Frontal cortex (tissue), 4 donors: ENCODE data around the gene SERTM1. TPM values are rescaled to one million over a fixed set of nuclear protein-coding genes. Genes with fewer than 3 reads are reported as not detected.
A peak's percentile ranks its signal among the peaks of the same experiment; 100 is the strongest.

ENCODE experiments used
- DNase-seq, 2 donors: peaks; one replicate each; pipeline ENCODE4 v3.0.0; 2012; ENCODE audit warnings: low spot score in 2 of 2
- FAIRE-seq: peaks from 2 replicates; lab custom pipeline; 2012; peaks lifted over from hg19 to GRCh38; lab: Jason Lieb, UNC
- total RNA-seq: library from RNA; depleted of rRNA; stranded (reverse); fragments of >200 nt; gene quantifications from one replicate; pipeline ENCODE4 v1.2.3, GENCODE V29; 2014
- donor health status: control.
- donor health status: control.
- donor health status: control.

SERTM1 gene
- 8.6 TPM for total RNA-seq

DNA sequence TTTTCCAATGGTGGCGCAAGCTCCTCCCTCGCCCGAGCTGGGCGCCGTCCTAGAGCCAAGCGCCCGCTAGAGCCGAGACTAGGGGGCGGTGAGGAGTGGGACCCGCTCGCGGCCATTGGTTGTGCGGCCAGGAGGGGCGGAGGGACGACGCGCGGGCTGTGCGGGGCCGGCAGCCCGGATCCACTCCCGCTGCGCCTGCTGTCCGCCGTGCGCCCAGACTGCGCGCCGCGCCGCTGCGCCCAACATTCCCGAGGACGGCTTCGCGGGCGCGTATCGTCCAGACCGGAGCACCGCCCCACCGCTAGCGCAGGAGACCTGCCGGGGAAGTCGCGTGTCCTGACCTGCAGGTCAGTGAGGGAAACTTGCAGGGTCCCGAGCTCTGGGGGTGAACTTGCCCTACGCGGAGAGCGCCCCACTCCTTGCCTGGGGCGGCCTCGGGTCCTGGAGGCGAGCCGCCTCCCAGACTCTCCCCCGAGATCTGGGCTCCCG is at the start of gene SERTM1:
Gene SERTM1 (plus strand): TSS at position 183 of the 489 bp plus-strand sequence. CDS start 21,059 bp downstream, outside the sequence.
- FAIRE-seq (no peak), DNase-seq (peak in 1 of 2 donors; percentile 29)

DNA sequence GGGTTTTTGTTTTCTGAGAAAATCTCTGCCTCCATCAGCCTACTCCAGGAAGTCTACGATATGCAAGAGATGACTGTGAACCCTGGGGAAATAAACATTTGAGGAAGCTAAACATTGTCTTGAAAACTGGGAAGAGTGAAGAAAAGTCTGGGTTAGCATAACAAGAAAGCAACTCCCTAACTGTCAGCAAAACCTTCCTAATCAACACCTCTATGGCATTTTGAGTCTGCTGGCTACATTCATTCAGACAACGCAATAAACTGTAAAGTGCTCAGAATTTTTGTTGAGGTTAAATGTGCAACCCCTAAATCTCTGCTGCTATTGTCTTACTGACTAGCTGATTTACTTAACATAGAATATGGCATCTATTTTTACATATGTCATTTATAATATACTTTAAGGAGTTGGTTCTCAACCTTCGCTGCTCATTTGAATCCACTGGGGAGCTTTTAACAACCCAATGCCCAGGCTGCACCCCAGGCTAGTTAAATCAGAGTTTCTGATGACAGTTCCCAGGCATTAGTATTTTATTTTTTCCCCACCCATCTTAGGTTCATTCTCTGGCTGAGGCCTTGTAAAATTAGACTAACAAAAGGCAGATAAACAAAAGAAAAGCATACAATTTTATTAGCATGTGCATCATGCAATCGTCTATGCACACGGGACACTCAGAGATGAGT is 45.3 kb upstream of the SERTM1 start:
- no peak for DNase-seq
- no peak for FAIRE-seq

DNA sequence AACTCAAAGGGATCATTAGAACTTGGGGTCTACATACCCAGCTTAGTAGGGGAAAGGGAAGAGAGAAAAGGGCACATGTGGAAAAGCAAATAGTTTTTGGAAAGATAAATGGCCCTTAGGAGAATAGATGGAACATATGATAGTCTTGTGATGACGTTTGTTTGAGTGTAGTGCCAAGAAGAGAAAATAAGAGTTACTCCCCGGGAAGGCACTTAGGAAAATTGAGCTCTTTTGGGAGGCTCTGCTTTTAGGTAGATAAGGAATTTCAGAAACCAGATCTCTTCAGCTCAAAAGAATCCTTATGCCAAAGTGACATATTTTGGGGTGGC is 44.8 kb upstream of the SERTM1 start:
- FAIRE-seq = no peak
- DNase-seq = no peak

DNA sequence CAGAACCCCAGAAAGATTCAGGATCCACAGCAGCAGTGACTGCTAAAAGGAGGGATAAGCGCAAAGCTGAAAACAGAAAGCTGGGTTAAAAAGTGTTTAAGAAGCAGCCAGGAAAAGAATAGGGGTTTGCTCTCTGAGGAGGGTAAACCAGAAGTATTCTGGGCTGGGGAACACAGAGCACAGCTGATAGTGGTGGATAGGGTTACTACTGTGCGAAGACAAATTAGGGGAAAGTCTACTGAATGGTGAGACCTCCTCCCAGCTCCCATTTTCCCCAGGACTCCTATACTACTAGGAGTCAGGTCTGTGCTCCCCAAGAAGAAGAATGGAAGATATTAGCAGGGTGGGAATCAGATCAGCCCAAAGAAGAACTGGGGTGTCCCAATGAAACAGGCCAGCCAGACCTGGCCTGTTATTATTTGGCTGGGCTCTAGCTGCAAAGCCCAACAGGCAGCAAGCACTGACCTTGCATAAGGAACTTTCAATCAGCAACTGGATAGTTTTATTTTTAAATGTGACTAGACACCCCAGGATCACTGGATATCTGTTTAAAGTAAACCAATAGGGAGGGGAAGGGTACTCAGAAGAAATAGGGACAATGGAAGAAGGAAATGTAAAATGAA is 43.5 kb upstream of the SERTM1 start:
- FAIRE-seq = no peak

DNA sequence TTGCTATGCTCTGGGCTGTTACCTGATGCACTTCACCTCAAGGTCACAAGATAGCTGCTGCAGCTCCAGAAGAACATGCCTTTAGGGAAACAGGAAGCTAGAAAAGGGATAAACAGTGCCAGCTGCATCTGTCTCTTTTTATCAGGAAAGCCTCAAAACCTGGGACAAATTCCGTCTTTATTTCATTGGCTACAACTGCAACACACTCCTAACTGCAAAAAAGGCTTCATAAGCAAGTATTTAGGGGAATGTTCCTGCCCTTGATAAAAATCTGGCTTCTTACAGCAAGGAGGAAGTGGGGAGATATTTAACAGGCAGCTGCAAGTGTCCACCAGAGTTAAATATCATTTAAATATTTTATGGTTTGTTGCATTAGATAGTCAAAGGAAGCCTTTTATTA is 34.2 kb upstream of the SERTM1 start:
- FAIRE-seq = no peak
- no peak for DNase-seq

More for the DNA sequence above, 43.5 kb upstream of the SERTM1 start:
- DNase-seq = no peak

DNA sequence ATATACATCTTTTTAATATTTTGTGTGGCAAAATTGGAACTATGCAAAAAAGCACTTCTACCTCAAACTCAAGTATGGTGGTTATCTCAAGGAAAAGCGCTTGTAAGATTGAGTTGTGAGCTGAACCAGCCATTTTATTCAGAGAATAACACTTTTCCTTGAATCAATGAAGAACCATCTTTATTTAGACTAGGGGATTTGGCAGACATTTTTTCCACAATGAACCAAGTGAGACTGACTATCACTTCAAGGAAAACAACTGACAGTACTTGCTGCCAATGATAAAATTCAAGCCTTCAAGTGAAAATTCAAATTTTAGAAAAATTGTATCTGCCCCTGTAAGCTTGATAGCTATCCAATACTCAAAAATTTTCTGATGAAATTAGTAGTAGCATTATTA is 23.2 kb upstream of the SERTM1 start:
- no peak for DNase-seq
- no peak for FAIRE-seq

DNA sequence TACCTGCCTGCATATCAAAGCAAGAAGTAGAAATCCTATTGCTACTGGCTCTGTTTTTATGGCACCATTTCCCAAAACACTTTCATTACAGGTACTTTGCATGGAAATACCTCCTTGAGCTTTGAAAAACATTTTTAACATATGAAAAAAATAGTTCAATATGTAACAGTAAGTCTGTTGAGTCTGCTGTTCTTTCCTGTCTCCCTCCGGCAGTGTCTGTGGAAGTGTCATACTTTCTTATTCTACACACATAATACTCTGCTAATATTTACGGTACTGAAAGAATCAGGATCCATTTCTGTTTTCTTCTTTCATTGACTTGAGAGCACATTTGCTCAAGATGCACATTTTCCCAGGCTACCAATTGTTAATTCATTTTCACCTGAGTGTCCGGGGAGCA is 8.2 kb upstream of the SERTM1 start:
- DNase-seq = no peak
- no peak for FAIRE-seq

DNA sequence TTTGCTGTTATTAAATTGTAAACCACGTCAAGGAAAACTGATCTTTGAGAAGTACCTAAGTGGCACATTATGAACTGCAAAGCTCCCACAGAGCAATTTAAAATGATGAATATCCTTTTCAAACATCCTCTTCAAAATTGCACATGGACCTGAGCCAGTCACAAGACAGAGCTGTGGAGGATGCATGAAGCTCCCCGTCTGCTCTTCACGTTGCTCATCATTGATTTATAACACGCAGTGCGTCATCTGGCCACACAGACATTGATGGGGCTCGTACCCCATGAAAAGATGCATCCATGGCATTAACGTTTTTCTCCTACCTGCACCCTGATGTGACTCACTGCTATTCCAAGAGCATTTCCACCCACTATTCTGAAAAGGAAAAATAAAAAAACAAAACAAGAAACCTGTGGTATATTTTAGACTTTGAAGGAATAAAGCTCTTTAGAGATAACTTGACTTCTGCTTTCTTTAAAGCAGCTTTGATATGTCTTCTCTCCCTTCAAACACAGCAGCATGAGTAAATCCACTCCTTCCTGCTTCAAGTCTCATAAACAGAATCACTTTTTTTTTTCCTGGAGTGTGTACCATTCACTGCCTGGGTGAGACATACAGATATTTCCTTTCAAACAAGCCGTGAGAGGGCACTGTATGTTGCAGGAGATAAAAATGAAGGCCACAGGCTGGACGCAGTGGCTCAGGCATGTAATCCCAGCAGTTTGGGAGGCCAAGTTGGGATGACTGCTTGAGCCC is 7.2 kb upstream of the SERTM1 start:
- DNase-seq (no peak), FAIRE-seq (no peak)

DNA sequence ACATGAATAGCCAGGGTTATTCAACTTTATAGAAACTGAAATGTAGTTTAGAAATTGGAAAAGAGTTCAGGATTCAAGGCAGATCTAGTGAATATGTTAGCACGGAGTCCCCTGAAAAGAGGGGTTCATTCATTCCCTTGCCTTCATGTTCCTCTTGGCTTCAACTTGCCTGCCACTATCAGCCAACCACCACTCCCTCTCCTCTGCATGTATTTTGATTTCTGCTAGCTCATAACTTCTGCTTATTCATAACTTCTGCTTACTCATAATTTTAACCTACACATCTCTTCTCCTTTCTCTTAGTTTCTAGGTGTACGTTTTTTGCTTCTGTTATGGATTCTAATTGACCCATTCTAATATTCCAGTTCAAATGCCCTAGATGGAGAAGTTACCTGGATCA is 5.5 kb upstream of the SERTM1 start:
- FAIRE-seq (no peak), DNase-seq (no peak)

DNA sequence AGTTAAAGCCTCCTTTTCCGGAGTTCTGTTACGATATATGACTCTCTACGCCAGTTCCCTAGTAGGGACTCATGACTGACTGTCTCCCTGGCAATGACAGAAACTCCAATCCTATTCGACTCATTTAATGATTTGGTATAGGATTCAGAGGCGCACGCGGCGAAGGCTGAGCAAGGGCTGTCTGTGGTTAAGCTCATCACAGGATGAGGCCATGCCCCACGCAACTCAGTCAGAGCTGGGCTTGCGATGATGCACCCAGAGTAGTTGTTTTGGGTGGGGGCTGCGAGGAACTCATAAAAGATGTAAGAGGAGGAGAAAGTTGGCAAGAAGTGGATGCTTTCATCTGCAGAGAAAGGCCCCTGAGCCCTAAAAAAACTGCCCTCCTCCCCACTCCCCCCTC is 468 bp upstream of the SERTM1 start:
- no peak for DNase-seq
- FAIRE-seq = no peak

DNA sequence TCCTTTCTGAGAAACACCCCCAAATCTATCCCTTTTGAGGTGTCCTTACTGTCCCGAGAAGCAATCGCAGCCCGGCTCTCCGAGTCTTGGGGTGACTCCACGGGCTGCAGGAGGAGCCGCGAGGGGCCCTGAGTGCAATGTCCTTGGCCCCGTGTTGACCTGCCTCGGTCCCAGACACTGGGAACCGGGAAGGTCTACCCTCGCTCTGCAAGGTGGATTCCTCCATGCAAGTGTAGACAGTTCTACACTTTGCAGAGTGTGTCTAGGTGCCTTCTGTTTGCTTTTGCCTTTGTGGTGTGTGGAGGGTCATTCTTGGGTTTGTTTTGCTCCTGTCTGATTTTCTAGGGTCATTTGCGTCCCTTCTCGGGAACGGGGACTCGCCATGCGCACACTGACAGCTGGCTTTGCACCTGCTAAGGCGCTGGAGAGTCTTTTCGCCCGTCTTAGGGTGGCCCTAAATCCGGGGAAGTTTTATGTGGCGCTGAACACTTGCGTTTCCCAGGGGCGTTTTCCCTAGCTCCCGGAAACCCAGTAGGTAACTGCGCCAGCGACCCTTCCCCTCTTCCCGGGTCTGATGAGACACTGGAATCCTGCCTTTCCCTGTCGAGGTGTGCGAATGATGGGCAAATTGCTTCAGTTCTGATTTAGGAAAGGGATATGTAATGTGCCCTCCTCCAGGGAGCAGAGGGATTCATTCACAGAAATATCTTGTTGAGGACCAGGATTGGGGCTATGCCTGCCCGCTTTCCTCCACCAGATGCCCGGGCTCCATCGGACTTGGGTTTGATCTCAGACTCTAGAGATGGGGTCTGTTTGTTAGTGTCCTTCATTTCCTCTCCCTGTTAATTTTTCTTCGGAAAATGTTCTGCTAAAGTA is 755 bp downstream of the SERTM1 start:
- FAIRE-seq (no peak), DNase-seq (no peak)

DNA sequence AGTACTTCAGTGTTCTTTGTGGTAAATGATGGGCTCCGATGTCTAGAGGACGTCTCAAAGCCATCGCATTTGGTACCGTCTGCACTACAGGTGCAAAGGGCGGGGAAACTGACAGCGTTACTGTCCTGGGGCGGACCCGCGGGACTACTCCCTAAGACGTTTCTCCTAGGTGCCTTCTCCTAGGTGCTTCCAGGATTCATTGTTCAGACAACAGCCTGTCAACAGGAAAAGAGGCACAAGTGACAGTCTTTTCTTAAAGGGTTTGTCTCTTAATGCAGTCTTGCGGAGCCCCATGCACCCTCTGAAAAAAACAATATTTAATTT is 1.4 kb downstream of the SERTM1 start:
- FAIRE-seq (no peak), DNase-seq (no peak)

DNA sequence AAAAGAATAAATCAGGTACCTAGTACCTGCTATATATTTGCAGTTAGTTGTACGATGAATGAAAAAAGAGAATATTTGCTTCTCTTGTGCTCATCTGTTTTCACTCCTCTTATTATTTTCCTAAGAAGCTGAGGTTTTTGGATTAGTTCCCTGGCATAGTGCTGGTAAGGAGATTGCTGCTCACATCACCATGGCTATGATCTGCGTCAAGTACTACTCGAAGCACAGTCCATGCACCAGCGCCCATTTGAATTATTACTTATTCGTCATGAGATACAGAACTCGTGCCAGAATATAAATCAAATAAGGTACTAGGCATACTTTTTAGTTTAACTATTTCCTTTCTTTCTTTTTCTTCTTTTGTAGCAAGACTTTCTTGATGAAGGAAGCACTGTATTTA is 7.1 kb downstream of the SERTM1 start:
- no peak for FAIRE-seq
- no peak for DNase-seq

DNA sequence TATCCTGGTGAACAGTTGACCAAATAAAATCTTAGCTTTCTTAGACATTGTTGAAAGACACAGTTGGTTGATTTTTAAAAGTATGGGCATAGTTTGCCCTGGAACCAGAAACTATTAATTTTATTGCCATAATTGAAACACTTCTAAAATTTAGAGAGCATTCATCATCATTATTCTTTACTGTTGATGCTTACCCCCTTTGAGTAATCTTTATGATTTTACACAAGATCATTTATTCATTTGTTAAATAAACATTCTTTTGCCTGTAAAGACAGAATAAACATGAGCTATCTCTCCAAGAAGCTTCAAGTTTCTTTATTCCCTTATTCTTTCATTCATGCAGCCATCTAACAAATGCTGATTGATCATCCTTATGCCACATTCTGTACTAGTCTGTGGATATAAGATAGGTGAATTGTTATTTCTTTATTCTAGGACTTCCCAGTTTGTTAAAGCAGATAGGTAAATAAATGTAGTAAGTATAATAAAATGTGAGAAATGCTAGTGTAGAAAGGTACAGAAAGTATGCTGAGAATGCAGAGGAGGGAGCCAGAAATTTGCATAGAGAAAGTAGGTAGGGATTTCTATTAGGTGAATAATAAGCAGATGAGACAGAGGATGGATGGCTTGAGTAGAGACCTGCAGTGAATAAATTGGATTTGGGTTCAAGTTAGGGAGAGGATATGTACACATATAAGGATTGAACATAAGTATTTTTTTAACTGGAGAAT is 8.2 kb downstream of the SERTM1 start:
- no peak for DNase-seq
- FAIRE-seq = no peak

DNA sequence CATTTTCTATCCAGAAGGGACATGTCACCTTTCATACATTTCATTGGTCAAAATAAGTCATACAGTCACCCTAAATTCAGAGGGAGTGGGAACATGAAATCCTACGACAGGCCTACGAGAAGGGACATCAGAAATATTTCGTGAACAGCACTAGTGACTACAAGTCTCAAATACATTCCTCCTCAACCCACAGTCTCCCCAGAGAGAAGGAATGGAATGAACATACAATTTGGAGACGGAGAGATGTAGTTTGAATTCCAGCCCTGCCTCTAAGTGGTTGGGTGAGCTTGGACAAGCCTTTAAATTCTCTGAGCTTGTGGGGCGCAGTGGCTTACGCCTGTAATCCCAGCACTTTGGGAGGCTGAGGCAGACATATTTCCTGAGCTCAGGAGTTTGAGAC is 9.9 kb downstream of the SERTM1 start:
- DNase-seq (no peak), FAIRE-seq (no peak)

DNA sequence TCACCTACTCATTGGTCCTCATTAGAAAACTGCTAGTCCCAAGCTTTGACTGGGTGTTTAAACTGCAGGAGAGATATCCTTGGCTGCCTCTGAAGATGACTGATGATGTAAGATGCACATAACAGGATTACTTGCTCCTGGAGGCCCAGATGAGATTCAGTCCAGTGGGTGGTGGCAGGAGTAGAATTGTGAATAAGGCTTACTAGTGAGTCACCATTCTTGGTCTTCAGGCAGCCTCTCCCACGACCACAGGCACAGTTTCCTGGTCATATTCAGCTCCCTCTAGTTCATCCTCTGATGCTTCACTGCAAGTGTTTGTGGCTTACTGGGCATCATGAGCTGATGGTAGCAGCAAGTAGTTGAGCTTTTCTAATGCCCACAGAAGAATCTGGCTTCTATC is 12.1 kb downstream of the SERTM1 start:
- DNase-seq (no peak), FAIRE-seq (no peak)

DNA sequence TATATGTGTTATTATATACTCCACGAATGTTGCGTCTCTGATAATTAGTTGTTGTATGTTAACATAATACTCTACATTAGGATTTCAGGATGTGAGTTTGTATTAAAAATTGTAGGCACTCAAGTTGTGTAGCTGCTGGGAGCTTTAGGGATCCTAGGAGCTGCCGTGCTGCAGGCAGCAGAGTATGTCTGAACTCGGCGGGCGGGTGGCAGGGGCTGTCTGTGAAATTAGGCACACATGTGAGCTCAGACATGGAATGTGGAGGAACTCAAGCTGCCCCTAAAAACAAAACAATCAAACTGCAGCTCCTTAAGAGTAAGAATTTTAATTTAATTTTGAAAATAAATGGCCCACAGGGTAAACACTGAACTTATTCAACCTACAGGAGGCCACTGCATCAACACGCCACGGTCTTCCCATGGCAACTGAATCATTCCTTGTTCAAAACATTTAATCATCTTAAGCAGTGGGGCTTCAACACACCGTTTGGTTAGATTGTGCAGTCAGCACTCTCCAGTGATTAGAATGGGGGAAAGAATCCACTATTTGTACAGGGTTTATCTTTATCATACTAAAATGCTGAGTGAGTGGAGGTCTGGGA is 22.7 kb downstream of the SERTM1 start:
- FAIRE-seq (no peak), DNase-seq (no peak)

DNA sequence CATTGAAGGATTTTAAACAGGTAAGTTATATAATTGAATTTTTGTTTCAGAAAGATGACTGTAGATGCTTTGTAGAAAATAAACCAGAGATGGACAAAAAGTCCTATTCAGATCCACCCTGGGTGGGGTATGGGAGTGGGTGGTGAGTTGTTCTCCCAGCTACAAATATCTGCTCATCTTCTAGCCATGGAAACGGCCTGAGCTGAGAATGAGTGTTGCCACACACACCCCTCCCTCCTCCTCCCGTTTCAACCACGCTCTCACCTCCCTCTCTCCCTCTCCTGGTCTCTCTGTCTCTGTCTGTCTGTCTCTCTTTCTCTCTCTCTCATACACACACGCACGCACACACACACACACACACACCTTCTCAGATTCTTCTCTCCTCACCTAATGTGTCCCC is 26.4 kb downstream of the SERTM1 start:
- DNase-seq = no peak
- no peak for FAIRE-seq

DNA sequence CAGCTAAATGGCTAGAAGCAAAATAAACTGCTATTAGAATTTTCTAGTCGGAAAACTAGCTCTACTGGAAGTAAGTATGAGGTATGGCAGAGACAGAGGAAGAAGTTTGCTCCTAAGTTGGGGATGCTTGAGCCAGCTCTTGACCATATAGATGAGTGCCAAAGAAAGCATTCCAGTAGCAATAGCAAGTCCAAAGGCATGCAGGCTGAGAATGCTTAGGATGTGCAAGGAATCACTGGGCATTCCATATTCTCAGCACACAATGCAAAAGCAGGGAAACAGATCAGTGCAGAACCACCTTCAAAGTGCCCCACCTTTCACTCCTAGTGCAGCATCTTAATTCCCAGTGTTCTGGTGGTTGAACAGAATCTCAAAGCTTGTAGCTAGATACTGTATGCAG is 32.9 kb downstream of the SERTM1 start:
- DNase-seq = no peak
- FAIRE-seq = no peak
